HG03521 (cell line): ENCODE results near the gene PARP16.
A peak's percentile ranks its signal among the peaks of the same experiment; 100 is the strongest.

Source experiments
- ATAC-seq: cut with Tn5 transposase; IDR thresholded peaks from one replicate; pipeline ENCODE4 v1.9.1; 2021; ENCODE audit warnings: mild to moderate bottlenecking, moderate library complexity; ENCODE audit not compliant: unreplicated experiment

The PARP16 gene, protein sequence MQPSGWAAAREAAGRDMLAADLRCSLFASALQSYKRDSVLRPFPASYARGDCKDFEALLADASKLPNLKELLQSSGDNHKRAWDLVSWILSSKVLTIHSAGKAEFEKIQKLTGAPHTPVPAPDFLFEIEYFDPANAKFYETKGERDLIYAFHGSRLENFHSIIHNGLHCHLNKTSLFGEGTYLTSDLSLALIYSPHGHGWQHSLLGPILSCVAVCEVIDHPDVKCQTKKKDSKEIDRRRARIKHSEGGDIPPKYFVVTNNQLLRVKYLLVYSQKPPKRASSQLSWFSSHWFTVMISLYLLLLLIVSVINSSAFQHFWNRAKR

DNA sequence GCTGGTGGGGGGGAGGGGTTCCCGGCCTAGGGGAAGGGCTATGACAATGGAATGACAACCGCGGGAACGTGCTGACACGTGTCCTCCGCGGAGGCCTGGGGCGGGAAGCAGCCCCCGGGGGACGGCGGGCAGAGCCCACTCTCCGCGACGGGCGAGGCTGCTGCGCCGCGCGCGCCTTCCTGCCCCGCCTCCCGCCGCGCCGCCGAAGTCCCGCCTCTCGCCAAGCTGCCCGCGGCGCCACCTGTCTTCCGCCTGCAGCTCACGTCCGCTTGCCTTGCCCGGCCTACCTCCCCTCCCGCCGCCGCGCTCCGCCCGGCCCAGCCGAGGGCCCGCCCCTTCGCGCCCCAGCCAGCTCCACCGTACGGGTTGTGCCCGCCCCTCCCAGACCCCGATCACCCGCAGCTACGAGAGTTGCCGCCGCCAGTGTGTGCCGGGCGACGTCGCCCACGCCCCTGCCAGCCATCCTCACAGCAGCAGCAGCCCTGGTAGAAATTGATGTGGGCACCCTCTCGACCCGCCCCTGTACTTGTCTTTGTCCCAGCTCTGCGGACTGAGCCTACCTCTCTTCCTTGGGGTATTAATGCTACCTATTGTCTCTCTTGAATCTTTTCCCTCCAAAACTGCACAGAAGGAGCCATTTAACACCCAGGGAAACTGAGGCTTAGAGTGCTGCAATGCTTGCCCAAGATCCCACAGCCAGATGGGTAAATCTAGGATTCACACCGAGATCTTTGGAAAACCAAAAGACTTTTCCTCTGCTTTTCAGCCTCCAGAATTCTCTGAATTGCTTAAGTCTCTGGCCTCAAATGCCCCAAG is at the start of gene PARP16:
PARP16 (minus strand) TSS at position 180 of the 816 bp plus-strand sequence. CDS start 457 bp downstream, outside the sequence.
- ATAC-seq: peak; percentile 91

DNA sequence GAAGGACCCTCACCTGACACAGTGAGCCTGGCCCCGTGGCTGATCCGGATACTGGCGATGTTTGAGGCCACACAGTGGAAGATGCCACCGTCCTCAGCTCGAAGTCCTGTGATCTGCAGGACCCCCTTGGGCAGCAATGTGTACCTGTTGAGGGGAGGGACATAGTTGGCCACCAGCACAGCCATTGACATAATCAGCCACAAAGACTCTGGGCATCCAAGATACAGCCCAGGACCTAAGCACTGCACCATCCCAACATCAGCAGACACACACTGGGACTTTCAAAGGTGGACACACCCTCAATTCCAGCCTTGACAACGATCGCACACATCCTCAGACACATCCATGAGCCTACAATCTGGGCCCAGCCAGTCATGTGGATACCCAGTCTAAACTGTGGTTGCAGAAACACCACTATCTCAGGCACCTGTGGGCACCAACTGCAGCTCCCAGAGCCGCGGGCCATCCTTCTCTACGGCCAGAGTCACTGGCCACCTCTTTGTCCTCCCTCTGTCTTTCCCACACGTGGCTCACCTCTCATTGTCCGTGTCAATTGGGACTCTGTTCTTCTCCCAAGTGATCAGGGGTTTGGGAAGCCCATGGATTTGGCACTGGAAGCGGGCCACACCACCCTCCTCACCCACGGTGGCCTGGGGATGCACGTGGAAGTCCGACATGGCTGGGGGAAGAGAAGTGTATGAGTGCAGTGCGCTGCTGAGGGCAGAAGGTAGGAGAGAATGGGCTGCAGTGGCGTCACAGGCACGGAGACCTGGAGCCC is 48.8 kb upstream of the PARP16 start:
- no peak for ATAC-seq

DNA sequence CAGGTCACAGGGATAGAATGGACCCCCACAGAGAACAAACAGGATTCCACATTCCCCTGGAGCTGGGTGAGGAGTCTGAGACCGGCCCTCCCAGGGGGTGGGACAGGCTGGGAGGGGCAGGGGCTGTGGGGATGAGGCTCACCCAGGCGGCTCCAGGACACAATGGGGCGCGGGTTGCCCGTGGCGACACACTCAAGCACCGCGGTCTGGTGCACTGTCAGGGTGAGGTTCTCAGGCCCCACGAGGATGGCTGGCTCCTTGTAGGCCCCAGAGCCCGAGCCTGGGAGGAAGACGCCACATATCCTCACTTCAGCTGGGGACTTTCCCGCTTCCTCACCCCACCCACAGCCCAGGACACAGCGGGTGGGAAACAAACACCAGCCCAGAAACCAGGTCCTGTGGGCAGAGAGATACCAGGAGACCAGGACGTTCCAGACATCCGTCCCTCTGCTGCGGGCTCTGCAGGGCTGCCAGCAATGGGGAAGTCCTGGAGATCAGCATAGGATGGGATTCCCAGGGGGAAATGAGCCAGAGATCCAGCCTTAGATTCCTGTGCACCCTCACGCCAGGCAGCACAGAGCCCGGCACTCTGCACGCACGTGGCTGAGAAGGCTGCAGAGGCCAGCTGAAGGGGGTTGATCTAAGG is 48.0 kb upstream of the PARP16 start:
- ATAC-seq: no peak

DNA sequence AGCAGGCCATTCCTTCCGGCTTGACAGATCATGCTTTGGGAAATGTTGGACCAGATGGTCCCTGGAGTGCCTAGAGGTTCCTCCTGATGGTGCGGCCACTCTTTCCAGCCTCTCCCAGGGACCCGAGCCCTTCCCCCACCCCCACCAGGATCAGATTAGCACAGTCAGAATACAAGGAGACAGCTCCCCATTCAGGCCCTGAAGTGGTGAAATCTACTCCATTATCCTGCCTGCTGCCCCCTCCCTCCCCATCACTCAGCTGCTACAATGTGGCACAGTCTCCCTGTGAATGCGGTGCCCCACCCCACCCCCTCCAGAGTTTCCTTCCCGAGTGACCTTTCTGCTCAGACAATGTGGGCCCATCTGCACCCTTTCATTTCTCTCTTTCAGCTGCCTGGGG is 47.2 kb upstream of the PARP16 start:
- ATAC-seq: no peak

DNA sequence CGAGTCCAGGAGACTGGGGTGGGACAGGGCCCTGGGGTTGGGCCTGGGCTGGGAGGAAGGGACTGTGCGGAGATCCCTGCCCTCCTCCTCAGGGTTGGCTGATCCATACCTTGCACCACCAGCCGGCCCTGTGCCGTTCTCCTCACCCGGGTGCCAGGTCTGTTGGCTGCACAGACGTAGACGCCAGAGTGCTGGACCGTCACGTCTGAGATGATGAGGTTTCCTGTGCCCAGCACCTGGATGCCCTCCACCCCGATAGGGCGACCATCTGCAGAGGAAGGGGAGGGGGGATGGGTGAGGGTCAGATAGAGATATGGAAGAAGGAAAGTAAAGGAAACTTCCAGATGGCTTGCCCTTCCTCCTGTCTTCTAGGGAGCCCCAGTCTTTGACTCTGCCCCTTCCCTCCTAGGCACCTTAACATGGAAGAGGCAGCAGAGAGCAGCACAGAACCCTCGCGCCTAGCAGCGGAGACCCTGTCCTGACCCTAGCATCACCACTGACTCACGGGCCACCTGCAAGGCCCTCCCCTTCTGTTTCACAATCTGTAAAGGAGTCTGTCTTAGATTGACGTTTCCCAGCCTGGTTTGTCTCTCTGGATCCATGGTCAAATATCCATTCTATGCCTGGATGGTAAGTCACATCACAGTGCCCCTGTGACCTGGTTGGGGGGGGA is 46.6 kb upstream of the PARP16 start:
- no peak for ATAC-seq

DNA sequence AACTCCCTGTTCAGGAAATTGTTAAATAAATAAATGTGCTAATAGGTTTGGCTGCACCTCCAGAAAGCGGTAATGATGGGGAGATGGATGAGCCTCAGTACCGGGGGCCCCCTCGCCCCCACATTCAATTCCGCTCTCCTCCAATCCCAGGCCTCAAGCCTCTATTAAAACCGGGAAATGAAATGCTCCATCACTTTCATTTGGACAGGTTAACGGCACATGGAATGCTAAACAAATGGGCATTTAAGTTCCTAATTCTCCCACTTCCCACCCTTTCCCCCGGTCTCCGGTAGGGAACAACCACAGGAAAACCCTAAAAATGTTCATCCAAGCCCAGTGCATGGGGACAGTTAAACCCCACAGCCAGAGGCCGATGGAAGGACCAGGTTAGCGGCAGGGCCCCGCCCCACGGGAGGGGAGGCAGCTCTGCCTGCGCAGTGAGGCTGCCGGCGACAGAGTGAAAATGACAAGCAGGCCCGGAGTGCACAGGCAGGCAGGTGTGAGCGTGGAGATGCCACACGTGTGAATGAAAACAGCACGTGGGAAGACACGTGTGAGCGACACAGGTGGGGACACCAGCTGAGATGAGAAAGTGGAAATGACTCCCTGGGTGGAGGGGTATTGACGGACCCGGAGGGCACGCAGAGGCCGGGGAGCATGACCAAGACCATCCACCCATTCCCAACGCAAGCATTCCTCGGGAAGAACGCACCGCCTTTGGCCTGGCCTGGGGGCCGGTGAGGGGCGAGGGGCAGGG is 45.9 kb upstream of the PARP16 start:
- no peak for ATAC-seq

DNA sequence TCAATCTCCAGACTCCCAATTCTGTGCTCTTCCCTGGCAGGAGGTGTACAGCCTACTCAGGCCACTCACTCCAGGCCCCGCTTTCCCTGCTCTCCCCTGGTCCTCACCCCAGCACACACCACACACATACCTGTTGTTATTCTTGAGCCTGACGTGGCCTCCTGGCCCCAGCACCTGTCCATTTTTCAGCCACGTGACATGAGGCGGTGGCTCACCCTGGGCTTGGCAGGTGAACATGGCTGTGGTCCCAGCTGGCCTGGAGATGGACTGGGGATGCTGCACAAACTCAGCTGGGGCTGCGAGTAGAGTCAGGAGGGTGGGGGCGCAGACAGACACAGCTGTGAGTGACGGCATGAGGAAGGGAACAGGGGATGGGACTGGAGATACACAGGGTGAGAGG is 45.1 kb upstream of the PARP16 start:
- no peak for ATAC-seq

DNA sequence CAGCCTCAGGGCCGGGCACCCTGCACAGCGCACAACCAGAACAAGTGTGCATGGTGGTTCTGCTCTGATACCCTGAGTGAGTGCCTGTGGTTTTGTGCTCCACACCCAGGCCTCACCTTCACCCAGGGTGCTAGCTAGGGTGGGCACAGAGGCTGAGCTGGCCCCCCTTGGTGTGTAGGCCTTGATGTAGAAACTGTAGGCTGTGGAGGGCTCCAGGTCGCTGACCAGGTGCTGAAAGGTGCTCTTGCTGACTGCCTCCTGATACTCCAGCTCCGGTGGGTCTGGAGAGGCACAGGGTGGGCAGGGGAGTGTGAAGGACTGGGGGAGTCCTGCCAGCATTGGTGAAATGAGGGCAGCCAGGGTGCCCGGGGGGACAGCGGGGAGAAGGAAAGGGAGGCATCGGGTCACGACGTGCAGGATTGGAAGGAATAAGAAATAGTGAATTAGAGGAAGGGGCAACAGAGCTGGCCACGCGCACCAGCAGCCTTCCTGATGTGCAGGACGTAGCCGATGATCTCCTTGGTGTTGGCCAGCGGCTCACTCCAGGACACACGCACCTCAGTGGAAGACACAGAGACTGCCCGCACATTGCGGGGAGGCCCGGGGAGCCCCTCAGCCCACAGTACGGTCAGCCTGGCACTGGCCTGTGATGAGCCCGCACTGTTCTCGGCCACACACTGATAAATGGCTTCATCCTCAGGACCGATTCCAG is 44.4 kb upstream of the PARP16 start:
- ATAC-seq: no peak

DNA sequence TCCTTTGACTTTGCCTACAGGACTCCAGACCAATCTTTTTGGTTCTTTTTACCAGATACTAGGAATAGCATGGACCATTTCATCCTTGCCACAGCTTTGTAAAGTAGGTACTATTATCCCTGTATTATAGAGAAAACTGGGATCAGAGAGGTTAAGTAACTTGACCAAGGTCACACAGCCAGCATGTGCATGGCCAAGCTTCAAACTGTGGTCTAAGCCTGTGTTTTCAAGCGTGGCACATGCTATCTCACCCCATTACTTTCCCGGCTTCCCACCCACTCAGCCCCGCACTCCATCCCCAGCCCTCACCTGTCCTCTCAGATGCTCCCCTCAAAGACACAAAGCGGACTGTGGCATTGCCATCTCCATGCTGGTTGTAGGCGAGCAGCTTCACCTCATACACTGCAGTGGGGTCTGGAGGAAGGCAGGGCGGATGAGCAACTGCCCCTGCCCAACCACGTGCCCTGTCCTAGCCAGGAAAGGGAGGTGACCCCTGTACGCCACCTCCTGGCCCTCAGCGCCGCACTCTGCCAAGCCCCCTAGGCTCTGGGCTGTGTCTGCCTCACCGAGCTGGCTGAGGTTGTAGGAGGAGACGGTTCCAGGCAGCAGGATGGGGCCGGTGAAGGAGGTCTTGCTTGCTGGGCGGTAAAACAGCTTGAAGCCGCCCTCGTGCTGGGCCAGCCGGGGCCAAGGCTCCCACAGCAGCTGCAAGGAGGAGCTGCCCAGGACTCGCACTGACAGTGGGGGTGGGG is 43.5 kb upstream of the PARP16 start:
- no peak for ATAC-seq

DNA sequence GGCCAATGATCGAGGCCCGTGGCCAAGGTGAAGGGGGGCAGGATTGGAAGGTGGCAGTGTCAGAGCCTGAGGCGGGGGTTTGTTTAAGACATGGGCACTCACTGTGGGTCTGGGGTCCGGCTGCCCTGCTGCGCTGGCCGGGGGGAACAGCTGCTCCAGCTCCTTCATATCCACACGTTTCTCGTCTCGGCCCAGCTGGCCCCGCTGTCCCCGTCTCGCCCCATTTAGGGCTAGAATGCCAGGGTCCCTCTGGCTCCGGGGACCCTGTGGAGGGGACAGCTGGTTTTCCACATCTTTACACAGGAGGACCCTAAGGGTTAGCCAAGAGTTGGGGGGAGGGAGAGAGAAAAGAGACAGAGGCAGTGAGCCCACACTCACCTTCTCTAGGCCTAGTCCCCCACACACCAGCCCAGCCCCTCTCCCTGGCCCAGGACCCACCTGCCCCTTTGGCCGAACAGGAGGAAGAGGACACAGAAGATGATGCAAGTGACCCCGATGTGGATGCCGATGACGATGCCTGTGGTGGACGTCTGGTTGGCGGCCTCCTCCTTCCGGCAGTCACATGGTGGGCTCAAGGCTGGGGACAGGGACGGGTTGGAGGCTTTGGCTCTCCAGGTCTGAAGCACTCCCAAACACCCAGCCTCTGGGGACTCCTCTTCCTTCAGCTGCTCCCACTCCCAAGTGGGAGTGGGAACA is 42.8 kb upstream of the PARP16 start:
- no peak for ATAC-seq

DNA sequence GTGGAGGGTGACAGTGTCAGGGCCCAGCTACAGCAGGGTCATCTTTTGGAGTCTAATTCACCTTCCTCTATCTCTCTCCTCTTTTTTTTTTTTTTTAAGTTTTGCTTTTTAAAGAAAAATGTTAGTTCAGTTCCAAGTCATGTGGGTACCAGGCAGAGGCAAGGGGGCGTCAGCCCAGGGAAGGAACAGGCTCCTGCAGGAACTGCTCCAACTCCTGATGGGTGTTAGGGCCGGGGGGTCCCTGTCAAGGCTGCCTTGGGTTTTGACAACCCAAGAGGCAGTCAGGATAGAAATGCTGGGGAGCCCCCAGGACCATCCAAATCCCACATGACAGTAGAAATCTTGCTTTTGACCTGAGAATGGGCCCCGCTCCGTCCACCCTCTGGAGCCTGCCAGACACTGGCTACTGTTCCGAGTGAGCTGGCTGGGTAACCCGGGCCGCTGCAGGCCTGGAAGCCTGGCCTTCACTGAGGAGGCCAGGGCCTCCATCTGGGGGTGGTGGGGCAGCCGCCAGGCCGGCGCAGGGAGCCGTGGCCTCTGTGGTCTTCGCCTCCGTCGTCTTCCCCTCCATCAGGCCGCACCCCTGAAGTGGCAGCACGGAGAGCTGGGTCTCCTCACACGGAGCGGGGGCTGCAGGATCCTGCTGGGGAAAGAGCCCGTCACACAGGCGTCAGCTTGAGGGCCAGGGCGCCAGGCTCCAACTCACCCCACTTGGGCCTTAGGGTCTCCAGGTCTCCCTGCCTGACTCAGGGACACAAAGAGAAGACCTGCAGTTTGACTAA is 42.0 kb upstream of the PARP16 start:
- ATAC-seq: no peak

DNA sequence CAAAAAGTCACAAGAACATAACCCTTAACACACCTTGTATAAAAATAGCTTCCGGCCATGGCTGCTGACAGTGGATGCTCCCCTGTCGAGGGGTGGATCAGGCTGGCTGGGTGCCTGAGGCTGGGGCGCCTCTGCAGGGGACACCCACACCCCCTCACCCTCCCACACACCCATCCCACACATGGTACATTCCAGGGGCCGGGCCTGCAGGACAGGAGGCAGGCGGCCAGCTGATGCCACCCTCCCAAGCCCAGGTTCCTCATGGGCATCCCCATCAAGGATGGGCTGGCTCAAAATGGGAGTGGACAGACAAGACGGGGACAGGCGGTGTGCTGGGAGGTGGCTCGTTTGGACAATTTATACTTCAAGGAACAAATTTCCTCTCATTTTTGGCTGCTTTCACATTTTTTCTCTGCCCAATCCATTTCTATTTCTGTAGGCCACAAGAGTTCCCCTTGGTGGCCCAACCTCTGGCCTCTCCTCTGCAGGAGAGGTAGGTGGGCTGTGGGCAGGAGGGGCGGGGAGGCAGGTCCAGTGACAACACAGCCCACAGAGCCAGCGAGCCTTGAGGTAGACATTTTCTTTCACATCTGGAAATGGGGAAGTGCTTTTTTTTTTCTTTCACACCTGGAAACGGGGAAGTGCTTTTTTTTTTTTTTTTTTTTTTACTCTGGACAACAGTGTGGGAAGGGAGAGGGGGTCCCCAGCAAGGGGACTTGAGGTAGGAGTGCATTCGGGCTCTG is 41.1 kb upstream of the PARP16 start:
- no peak for ATAC-seq

DNA sequence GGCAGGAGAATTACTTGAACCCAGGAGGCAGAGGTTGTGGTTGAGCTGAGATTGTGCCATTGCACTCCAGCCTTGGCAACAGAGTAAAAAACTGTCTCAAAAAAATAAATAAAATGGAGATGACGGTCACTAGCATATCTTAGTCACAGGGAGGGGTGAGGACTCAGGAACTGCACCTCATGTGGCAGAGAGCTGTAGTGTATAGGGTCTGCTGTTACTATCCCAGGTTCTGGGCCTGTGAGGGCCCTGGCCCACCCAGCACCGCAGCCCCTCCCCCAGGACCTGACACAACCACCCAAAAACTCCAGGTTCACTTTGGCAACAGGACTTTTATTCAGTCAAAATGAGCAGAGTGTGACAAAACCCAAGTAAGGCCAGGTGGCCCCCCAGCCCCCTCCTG is 40.1 kb upstream of the PARP16 start:
- no peak for ATAC-seq

DNA sequence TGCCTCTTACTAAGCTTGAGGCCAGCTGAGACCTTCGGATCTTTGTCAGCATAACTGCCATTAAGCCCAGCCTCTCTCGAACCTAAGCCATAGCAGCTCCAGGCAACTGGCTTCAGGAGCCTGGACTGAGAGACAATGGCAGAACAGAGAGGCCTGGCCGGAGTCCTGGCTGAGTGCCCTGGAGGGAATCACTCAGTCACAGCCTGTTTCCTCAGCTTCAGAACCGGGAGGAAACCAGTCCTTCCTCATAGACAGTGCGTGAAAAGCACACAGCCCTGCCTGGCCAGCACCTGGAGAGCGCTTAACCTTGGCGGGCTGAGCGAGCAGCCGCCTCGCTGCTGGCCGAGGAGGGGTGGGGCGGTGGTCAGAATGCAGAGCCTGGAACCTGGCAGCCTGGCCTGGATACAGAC is 39.4 kb upstream of the PARP16 start:
- ATAC-seq: no peak

DNA sequence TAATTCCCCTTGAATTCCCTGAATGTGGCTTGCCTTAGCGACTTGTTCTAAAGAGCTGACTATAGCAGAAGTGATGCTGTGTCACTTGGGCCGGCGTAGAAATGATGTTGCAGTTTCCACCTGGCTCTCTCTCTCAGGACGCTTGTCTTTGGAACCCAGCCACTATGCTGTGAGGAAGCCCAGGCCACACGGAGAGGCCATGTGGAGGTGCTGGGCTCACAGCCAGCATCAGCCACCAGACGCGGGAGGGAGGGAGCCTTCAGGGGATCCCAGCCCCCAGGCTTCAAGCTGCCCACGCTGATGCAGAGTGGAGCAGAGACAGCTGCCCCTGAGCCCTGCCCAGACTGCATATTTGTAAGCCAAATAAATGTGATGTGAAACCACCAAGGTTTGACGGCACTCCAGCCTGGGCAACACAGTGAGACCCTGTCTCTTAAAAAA is 36.4 kb upstream of the PARP16 start:
- no peak for ATAC-seq

DNA sequence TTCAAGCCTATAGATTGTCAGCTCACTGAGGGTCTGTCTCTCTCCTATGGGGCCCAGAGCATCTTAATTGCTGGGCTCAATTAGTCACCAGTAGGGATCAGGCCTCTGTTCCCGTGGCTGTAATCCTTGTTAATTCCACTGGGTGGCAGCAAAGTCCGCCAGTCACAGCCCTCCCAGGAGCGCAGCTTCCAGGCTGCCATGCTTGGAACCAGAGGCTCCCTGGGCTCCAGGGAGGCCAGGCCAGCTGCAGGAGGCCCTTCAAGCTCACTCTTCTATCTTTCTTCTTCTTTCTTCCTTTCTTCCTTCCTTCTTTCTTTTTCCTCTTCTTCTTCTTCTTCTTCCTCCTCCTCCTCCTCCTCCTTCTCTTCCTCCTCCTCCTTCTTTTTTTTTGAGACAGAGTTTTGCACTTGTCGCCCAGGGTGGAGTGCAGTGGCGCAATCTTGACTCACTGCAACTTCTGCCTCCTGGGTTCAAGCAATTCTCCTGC is 32.2 kb upstream of the PARP16 start:
- ATAC-seq: no peak
